ENCODE data around the gene LMO2.
"Not testable (repeated sequence)": the region's sequence is repeated elsewhere in the genome, so short reads cannot be mapped to it uniquely, and the experiment has no call there.

LMO2 gene

DNA sequence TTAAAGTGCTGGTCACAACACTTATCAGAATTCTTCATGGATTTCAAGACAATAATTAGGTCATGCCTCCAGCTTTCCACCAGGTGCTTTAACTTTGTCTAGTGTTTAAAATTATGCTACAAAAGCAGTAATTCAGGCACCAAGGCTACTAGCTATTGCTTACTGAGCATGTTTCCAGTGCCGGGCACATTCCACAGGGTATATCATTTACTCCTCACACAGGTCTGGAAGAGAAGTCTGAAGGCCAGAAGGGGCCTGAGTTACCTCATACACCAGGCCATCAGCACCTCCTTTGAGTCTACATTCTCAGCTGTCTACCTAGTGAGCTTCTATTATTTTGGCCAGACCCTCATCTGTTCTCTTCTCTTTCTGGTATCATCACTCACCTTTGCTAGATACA is 41.7 kb upstream of the LMO2 start:
- no peaks in the 10 kb centered on the region for H3F3A ChIP-seq (ENCODE audit: insufficient read depth)
- H3K27me3 ChIP-seq (ENCODE audit: low read length): no peaks in the 10 kb centered on the region
- H3K4me2 ChIP-seq (ENCODE audit: low read depth, low read length, poor library complexity, severe bottlenecking): no peak overlapping the region
- H3K4me3 ChIP-seq (ENCODE audit: insufficient read depth, low read length, poor library complexity, severe bottlenecking): no peak overlapping the region
- no peak overlapping the region for H3K9ac ChIP-seq (ENCODE audit: low read length)
- H3K9me2 ChIP-seq (replicated peaks; ENCODE audit: insufficient read depth, low read length): no peaks in the 10 kb centered on the region
- H3K9me3 ChIP-seq (ENCODE audit: insufficient read depth, low read length): no peaks in the 10 kb centered on the region
- H4K20me1 ChIP-seq (ENCODE audit: low read depth, low read length): no peaks in the 10 kb centered on the region
- no peaks in the 10 kb centered on the region for H3K36me3 ChIP-seq (ENCODE audit: low read length)
- no peak overlapping the region for H2AFZ ChIP-seq (ENCODE audit: low read depth, low read length, severe bottlenecking)
- no peak for TF ChIP-seq EZH2phosphoT487 (conservative IDR thresholded peaks at IDR 0.05; ENCODE audit: low read length)
- TF ChIP-seq, protein P1, sequence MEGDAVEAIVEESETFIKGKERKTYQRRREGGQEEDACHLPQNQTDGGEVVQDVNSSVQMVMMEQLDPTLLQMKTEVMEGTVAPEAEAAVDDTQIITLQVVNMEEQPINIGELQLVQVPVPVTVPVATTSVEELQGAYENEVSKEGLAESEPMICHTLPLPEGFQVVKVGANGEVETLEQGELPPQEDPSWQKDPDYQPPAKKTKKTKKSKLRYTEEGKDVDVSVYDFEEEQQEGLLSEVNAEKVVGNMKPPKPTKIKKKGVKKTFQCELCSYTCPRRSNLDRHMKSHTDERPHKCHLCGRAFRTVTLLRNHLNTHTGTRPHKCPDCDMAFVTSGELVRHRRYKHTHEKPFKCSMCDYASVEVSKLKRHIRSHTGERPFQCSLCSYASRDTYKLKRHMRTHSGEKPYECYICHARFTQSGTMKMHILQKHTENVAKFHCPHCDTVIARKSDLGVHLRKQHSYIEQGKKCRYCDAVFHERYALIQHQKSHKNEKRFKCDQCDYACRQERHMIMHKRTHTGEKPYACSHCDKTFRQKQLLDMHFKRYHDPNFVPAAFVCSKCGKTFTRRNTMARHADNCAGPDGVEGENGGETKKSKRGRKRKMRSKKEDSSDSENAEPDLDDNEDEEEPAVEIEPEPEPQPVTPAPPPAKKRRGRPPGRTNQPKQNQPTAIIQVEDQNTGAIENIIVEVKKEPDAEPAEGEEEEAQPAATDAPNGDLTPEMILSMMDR (IDR thresholded peaks at IDR 0.05; ENCODE audit: insufficient read depth, low read length, poor library complexity, severe bottlenecking): no peak
- no peak overlapping the region for H3K27ac ChIP-seq (ENCODE audit: low read depth, low read length)
- H3K79me2 ChIP-seq (ENCODE audit: insufficient read depth, low read length): no peaks in the 10 kb centered on the region

DNA sequence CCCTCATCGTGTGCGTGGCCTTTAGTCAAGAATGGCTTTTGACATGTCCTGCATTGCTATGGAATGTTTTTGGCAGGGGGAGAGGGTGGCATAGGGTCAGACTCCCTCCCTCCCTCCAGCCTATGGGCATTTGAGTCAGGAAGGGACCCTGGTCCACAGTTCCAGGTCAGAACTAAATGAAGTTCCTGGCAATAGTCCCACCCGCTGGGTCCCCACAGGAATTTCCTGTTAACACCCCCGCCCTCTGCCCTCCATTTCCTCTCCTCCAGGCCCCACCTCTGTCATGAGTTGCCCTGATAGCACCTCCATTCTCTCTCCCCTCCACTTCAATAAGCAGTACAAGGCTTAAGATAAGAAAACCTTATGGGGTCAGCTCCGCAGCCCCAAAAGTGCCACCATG is 40.8 kb upstream of the LMO2 start:
- no peak overlapping the region for H3K4me2 ChIP-seq (ENCODE audit: low read depth, low read length, poor library complexity, severe bottlenecking)
- no peak overlapping the region for H2AFZ ChIP-seq (ENCODE audit: low read depth, low read length, severe bottlenecking)
- no peaks in the 10 kb centered on the region for H3K9me3 ChIP-seq (ENCODE audit: insufficient read depth, low read length)
- H3K4me3 ChIP-seq (ENCODE audit: insufficient read depth, low read length, poor library complexity, severe bottlenecking): no peak overlapping the region
- no peak for TF ChIP-seq EZH2phosphoT487 (conservative IDR thresholded peaks at IDR 0.05; ENCODE audit: low read length)
- TF ChIP-seq, protein P1 (IDR thresholded peaks at IDR 0.05; ENCODE audit: insufficient read depth, low read length, poor library complexity, severe bottlenecking): no peak
- no peaks in the 10 kb centered on the region for H3K79me2 ChIP-seq (ENCODE audit: insufficient read depth, low read length)
- no peaks in the 10 kb centered on the region for H3K36me3 ChIP-seq (ENCODE audit: low read length)
- H3F3A ChIP-seq (ENCODE audit: insufficient read depth): no peaks in the 10 kb centered on the region
- no peaks in the 10 kb centered on the region for H4K20me1 ChIP-seq (ENCODE audit: low read depth, low read length)
- H3K9ac ChIP-seq (ENCODE audit: low read length): no peak overlapping the region
- H3K9me2 ChIP-seq (replicated peaks; ENCODE audit: insufficient read depth, low read length): no peaks in the 10 kb centered on the region
- H3K27ac ChIP-seq (ENCODE audit: low read depth, low read length): no peak overlapping the region
- no peaks in the 10 kb centered on the region for H3K27me3 ChIP-seq (ENCODE audit: low read length)

DNA sequence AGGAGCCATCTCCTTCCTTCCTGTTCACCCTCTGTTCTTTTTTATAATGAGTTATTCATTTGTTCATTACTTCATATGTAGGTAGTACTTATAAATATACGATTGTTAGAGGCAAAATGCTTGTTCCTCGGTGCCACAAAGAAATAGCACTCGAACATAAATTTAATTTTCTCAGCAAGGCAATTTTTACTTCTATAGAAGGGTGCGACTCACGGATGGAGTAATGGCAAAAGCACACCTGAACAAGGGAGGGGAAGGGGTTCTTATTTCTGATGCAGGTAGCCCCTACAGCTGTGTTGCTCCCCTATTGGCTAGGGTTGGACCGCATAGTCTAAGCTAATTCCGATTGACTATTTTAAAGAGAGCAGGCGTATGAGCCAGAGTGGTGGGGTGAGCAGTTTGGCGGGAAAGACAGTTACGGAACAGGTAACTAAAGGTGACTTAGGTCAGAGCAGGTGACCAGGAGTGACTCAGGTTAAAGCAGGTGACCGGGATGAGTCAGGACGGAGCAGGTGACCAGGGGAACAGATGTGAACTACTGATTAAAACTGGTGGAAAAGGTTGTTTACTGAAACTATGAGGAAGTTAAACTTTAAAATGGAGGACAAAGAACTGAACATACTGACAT is 40.0 kb upstream of the LMO2 start:
- not testable (repeated sequence) for H2AFZ ChIP-seq (ENCODE audit: low read depth, low read length, severe bottlenecking); H3K4me3 ChIP-seq (ENCODE audit: insufficient read depth, low read length, poor library complexity, severe bottlenecking); H3K9me3 ChIP-seq (ENCODE audit: insufficient read depth, low read length); H4K20me1 ChIP-seq (ENCODE audit: low read depth, low read length); H3K9ac ChIP-seq (ENCODE audit: low read length); H3K36me3 ChIP-seq (ENCODE audit: low read length); H3K79me2 ChIP-seq (ENCODE audit: insufficient read depth, low read length); H3K27me3 ChIP-seq (ENCODE audit: low read length); H3F3A ChIP-seq (ENCODE audit: insufficient read depth); H3K4me2 ChIP-seq (ENCODE audit: low read depth, low read length, poor library complexity, severe bottlenecking); H3K27ac ChIP-seq (ENCODE audit: low read depth, low read length); H3K9me2 ChIP-seq (replicated peaks; ENCODE audit: insufficient read depth, low read length)

- no peaks in the 10 kb centered on the region for H3F3A ChIP-seq (ENCODE audit: insufficient read depth)
- no peaks in the 10 kb centered on the region for H3K36me3 ChIP-seq (ENCODE audit: low read length)
- no peak overlapping the region for H3K9ac ChIP-seq (ENCODE audit: low read length)
- no peaks in the 10 kb centered on the region for H3K27me3 ChIP-seq (ENCODE audit: low read length)
- H3K4me2 ChIP-seq (ENCODE audit: low read depth, low read length, poor library complexity, severe bottlenecking): no peak overlapping the region
- H3K27ac ChIP-seq (ENCODE audit: low read depth, low read length): no peak overlapping the region
- no peaks in the 10 kb centered on the region for H3K9me2 ChIP-seq (replicated peaks; ENCODE audit: insufficient read depth, low read length)
- H3K9me3 ChIP-seq (ENCODE audit: insufficient read depth, low read length): no peaks in the 10 kb centered on the region
- TF ChIP-seq EZH2phosphoT487 (conservative IDR thresholded peaks at IDR 0.05; ENCODE audit: low read length): no peak
- TF ChIP-seq, protein P1 (IDR thresholded peaks at IDR 0.05; ENCODE audit: insufficient read depth, low read length, poor library complexity, severe bottlenecking): no peak
- H3K4me3 ChIP-seq (ENCODE audit: insufficient read depth, low read length, poor library complexity, severe bottlenecking): no peak overlapping the region
- no peaks in the 10 kb centered on the region for H3K79me2 ChIP-seq (ENCODE audit: insufficient read depth, low read length)
- H4K20me1 ChIP-seq (ENCODE audit: low read depth, low read length): no peaks in the 10 kb centered on the region
- H2AFZ ChIP-seq (ENCODE audit: low read depth, low read length, severe bottlenecking): no peak overlapping the region
Observed at GRCh38 chr11:33931067-33931466, 39.2 kb upstream of the LMO2 start.
